DLD1 (cell line): ENCODE data around the gene KIF2C.
"Not testable (repeated sequence)": the region's sequence is repeated elsewhere in the genome, so short reads cannot be mapped to it uniquely, and the experiment has no call there.

Source experiments
- in situ Hi-C: cut with HindIII; loops from 2 replicates; pipeline ENCODE4 v1.10.0; 2017; ENCODE audit warnings: low sequenced_read_pairs

KIF2C gene

GRCh38 chr1:44810101-44810761 is 70.6 kb downstream of the KIF2C start:
- in situ Hi-C loops: no loop called here

GRCh38 chr1:44810762-44811105 is 71.1 kb downstream of the KIF2C start:
- in situ Hi-C loops: not testable (repeated sequence)

- in situ Hi-C loops: no loop called here
These were observed 71.6 kb downstream of the KIF2C start for GRCh38 chr1:44811234-44811633.

GRCh38 chr1:44812822-44813543 is 73.3 kb downstream of the KIF2C start:
- in situ Hi-C loops: no loop called here

GRCh38 chr1:44815926-44816325 is 76.3 kb downstream of the KIF2C start:
- in situ Hi-C loops: not testable (repeated sequence)

GRCh38 chr1:44817307-44817706 is 77.7 kb downstream of the KIF2C start:
- in situ Hi-C loops: no loop called here
